Measurements from ENCODE around the gene ATP2A3.

- TF ChIP-seq CTCF (conservative IDR thresholded peaks at IDR 0.05; ENCODE audit: low read length) (no peak), EZH2phosphoT487 (IDR thresholded peaks at IDR 0.05; ENCODE audit: borderline replicate concordance) (no peak)
Measured at GRCh38 chr17:3880983-3881382, 83.3 kb downstream of the ATP2A3 start.
